DMS79 treated with DMSO at 0.1 percent for 48 hours (cell line): ENCODE data around the gene WDSUB1.

Source experiments
- DNase-seq: peaks from one replicate; lab custom pipeline; 2025; lab: John Stamatoyannopoulos, UW

The WDSUB1 gene

GRCh38 chr2:159195697-159196096, 90.8 kb downstream of the WDSUB1 start:
- no peak for DNase-seq

GRCh38 chr2:159194241-159194640, 92.3 kb downstream of the WDSUB1 start:
- no peak for DNase-seq

- DNase-seq: no peak
Observed at GRCh38 chr2:159193791-159194190, 92.7 kb downstream of the WDSUB1 start.

GRCh38 chr2:159192371-159192918, 94.1 kb downstream of the WDSUB1 start:
- DNase-seq: no peak

- no peak for DNase-seq
Observed at GRCh38 chr2:159188449-159188848, 98.1 kb downstream of the WDSUB1 start.

- DNase-seq: no peak
Observed at GRCh38 chr2:159187106-159187505, 99.4 kb downstream of the WDSUB1 start.

GRCh38 chr2:159186462-159186861, 100.0 kb downstream of the WDSUB1 start:
- DNase-seq: no peak
